ENCODE measurements around the gene SOSTDC1.
A peak's percentile ranks its signal among the peaks of the same experiment; 100 is the strongest.

SOSTDC1 gene

DNA sequence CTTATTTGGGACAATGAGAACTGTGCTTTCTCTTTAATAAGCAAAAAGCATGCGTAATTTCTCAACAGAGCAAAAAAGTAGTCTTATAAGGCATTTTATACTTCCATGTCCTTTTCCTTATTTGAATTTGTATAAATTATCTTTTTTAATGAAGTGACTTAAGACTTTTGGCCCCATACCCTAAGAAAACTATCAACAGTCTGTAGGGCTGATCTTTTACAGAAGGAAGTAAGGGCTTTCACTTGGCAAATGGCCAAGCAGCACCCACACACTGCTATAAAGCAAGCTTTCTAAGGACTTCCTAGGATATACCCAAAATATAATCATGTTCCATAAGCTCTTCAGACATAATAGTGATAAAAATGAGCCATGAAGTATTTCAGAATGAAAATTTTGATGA, 47.6 kb downstream of the SOSTDC1 start:
- DNase-seq: peak; percentile 59 to 67 (median 64)

DNA sequence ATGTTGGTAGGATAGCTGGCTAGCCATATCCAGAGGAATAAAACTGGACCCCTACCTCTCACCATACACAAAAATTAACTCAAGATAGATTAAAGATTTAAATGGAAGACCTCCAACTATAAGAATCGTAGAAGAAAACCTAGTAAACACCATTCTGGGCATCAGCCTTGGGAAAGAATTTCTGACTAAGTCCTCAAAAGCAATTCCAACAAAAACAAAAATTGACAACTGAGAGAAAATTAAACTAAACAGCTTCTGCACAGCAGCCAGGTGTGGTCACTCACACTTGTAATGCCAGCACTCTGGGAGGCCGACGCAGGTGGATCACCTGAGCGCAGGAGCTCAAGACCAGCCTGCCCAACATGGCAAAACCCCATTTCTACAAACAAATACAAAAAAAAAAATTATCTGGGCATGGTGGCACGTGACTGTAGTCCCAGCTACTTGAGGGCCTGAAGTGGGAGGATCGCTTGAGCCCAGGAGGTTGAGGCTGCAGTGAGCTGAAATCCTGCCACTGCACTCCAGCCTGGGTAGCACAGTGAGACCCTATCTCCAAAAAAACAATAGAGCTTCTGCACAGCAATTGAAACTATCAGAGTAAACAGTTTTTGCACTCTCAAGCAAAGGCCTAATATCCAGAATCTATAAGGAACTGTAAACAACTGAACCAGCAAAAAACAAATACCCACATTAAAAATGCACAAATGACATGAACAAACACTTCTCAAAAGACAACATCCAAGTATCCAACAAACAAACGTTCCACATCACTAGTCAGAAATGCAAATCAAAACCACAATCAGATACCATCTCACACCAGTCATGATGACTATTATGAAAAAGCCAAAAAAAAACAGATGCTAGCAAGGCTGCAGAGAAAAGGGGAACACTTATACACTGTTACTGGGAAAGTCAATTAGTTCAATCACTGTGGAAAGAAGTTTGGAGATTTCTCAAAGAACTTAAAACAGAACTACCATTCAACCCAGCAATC, 49.0 kb downstream of the SOSTDC1 start:
- peak in 2 of 3 donors; percentile 40 to 44 for DNase-seq

DNA sequence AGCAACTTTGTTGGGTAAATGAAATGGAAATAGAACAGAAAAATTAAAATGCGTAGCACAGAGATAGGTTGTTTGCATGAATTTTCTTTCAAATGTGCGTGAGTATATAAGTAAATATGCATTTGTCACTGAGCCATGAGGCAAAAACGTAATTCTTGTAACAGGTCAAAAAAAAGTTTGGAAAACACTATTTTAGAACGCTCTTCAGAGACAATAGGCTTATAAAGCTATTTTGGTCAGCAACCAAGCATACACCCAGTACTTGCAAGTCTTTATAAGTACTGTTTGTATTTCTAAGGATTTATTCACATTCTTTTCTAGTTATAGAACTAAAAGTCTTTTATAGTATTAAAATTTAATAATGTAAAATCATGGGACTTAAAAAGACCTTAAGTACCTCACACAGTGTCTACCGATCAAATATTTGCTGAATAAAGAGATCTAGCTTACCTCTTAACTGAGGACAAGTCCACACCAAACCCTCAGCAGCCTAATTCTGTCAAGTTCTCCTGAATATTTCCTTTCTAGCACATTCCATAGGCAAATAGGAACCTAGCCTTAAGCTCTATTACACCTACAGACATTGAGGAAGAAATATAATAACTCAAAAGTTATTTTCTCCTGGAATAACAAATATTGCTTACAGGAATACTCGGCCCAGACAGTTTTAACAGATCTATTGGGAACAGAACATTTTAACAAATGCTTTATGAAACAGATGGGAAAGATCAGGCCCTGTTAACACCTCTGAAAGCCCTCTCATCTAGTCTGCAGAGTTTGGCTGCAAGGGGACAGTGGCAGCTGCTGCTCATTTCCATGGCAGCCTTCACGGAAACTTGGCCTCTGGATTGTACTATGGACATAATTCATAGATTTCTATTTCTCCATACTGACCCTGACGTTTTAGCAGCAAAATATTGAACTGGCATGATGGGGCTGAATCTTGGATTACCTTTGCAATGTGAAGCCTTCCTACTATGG, 53.0 kb downstream of the SOSTDC1 start:
- no peak for DNase-seq
